Measurements from ENCODE around the gene SLIT3. TPM values are rescaled to one million over a fixed set of nuclear protein-coding genes. Genes with fewer than 3 reads are reported as not detected.
"Not testable (repeated sequence)": the region's sequence is repeated elsewhere in the genome, so short reads cannot be mapped to it uniquely, and the experiment has no call there.

SLIT3 gene
- total and polyA plus RNA-seq, 10 of the 15 experiments (the other 5 are each of a cell fraction or from before 2014, with no cell fraction given), result 0.05 TPM; not detected in 9

- TF ChIP-seq EZH2 (IDR thresholded peaks at IDR 0.05; ENCODE audit: borderline replicate concordance, control insufficient read depth, low read depth, low read length), result no peak
- TF ChIP-seq, protein P1, sequence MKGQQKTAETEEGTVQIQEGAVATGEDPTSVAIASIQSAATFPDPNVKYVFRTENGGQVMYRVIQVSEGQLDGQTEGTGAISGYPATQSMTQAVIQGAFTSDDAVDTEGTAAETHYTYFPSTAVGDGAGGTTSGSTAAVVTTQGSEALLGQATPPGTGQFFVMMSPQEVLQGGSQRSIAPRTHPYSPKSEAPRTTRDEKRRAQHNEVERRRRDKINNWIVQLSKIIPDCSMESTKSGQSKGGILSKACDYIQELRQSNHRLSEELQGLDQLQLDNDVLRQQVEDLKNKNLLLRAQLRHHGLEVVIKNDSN (IDR thresholded peaks at IDR 0.05; ENCODE audit: borderline replicate concordance, extremely low read length, insufficient read depth, low read depth, low read length), result no peak
- TF ChIP-seq TCF7 (IDR thresholded peaks at IDR 0.05; ENCODE audit: borderline replicate concordance), result no peak
These were observed 654.6 kb downstream of the SLIT3 start (continued) for GRCh38 chr5:168646335-168646734.

- ChIA-PET RAD21 (ENCODE audit: unreplicated experiment) (no interaction called here), CTCF (no interaction called here), POLR2A (no interaction called here), SMC1A (ENCODE audit: uncharacterized antibody, unreplicated experiment) (no interaction called here)
- ATAC-seq (no peak), FAIRE-seq (no peak), DNase-seq (ENCODE audit: low read depth, low spot score) (no peak)
- H3K27me3 ChIP-seq (replicated peaks in 1 of 2; ENCODE audit: control insufficient read depth in 2 of 2, insufficient read depth in 2 of 2, low read length in 1 of 2), result no peaks in the 10 kb centered on the region
- H3K4me2 ChIP-seq (ENCODE audit: control insufficient read depth, insufficient read depth), result no peak overlapping the region
- WGBS (ENCODE audit: insufficient coverage, insufficient replicate concordance, low lambda C conversion rate, missing lambda C conversion rate), result 86% methylated on average over 3 of the region's 3 CpGs
- no TSS peak for BruUV-seq (replicated peaks)
- H3K4me3 ChIP-seq, result no peak overlapping the region
- H3K79me2 ChIP-seq (ENCODE audit: control insufficient read depth, insufficient read depth, low read length), result no peaks in the 10 kb centered on the region
- no peaks in the 10 kb centered on the region for H3K36me3 ChIP-seq (ENCODE audit: control insufficient read depth in 2 of 2, insufficient read depth in 2 of 2, low read length in 1 of 2)
- TF ChIP-seq ZNF24 (IDR thresholded peaks at IDR 0.05), result no peak
- no peak for TF ChIP-seq ZNF622 (IDR thresholded peaks at IDR 0.05)
- no peaks in the 10 kb centered on the region for H3K4me1 ChIP-seq (ENCODE audit: control insufficient read depth, insufficient read depth, low read length)
- no peaks in the 10 kb centered on the region for H3K9me3 ChIP-seq (replicated peaks; ENCODE audit: control insufficient read depth, insufficient read depth, low read length)
- intact Hi-C loops (cut with micrococcal nuclease; ENCODE audit: unreplicated experiment), result no loop called here
- no peak overlapping the region for H2AFZ ChIP-seq (ENCODE audit: control insufficient read depth, low read depth, low read length)
- H3K27ac ChIP-seq (ENCODE audit: control insufficient read depth, insufficient read depth), result no peak overlapping the region
- in situ Hi-C loops (cut with MboI), result no loop called here
- no peaks in the 10 kb centered on the region for H4K20me1 ChIP-seq (ENCODE audit: control insufficient read depth, insufficient read depth)
- H3K9ac ChIP-seq (ENCODE audit: control insufficient read depth, insufficient read depth, low read length), result no peak overlapping the region
These were observed 655.7 kb downstream of the SLIT3 start for GRCh38 chr5:168645195-168645594.

DNA sequence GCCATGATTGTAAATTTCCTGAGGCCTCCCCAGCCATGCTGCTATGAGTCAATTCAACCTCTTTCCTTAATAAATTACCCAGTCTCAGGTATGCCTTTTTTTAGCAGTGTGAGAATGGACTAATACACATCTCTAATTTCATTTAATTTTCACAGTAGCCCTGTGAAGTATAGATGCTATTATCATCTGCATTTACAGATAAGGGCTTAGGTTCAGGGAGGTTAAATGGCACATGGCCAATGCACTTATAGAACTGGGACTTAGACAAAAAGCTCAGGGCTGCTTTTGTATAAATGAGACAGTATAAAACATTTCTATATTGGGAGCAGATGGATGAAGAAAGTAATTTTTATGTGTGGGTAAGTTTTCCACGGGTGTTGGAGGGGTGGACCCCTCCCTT, 658.9 kb downstream of the SLIT3 start:
- Histone ChIP-seq H3K27ac (ENCODE audit: control insufficient read depth, insufficient read depth) (no peak overlapping the region), H2AFZ (ENCODE audit: control insufficient read depth, low read depth, low read length) (no peak overlapping the region), H3K9me3 (replicated peaks; ENCODE audit: control insufficient read depth, insufficient read depth, low read length) (no peaks in the 10 kb centered on the region), H3K4me3 (no peak overlapping the region), H3K4me1 (ENCODE audit: control insufficient read depth, insufficient read depth, low read length) (no peaks in the 10 kb centered on the region), H3K4me2 (ENCODE audit: control insufficient read depth, insufficient read depth) (no peak overlapping the region), H3K9ac (ENCODE audit: control insufficient read depth, insufficient read depth, low read length) (no peak overlapping the region), H3K36me3 (ENCODE audit: control insufficient read depth in 2 of 2, insufficient read depth in 2 of 2, low read length in 1 of 2) (no peaks in the 10 kb centered on the region), H4K20me1 (ENCODE audit: control insufficient read depth, insufficient read depth) (no peaks in the 10 kb centered on the region), H3K27me3 (replicated peaks in 1 of 2; ENCODE audit: control insufficient read depth in 2 of 2, insufficient read depth in 2 of 2, low read length in 1 of 2) (no peaks in the 10 kb centered on the region), H3K79me2 (ENCODE audit: control insufficient read depth, insufficient read depth, low read length) (no peaks in the 10 kb centered on the region)
- no peak for DNase-seq (ENCODE audit: low read depth, low spot score)
- BruUV-seq (replicated peaks), result no TSS peak
- ChIA-PET CTCF (no interaction called here), POLR2A (no interaction called here), SMC1A (ENCODE audit: uncharacterized antibody, unreplicated experiment) (no interaction called here), RAD21 (ENCODE audit: unreplicated experiment) (no interaction called here)
- FAIRE-seq, result no peak
- WGBS (ENCODE audit: insufficient coverage, insufficient replicate concordance, low lambda C conversion rate, missing lambda C conversion rate), result 21% methylated on average over 1 of the region's 1 CpG
- no peak for ATAC-seq
- intact Hi-C loops (cut with micrococcal nuclease; ENCODE audit: unreplicated experiment), result no loop called here
- in situ Hi-C loops (cut with MboI), result no loop called here
- no peak for TF ChIP-seq EGR1 (IDR thresholded peaks at IDR 0.05; ENCODE audit: borderline replicate concordance in 1 of 2, low read depth in 2 of 2, low read length in 2 of 2)

DNA sequence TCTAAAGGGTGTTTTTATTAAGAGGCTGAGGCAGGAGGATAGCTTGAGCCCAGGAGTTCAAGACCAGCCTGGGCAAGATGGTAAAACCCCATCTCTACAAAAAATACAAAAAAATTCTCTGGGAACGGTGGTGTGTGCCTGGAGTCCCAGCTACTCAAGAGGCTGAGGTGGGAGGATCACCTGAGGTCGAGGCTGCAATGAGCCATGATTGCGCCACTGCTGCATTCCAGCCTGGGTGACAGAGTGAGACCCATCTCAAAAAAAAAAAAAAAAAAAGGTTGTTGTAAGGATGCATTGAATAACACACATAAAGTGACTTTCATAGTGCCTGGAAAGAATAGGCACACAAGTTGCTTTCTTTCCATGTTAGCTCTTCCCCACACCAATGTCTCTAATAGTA, 662.1 kb downstream of the SLIT3 start:
- BruUV-seq (replicated peaks); intact Hi-C loops (cut with micrococcal nuclease; ENCODE audit: unreplicated experiment): not testable (repeated sequence)
- 48% methylated on average over 3 of the region's 3 CpGs for WGBS (ENCODE audit: insufficient coverage, insufficient replicate concordance, low lambda C conversion rate, missing lambda C conversion rate)

More for the DNA sequence above, 662.1 kb downstream of the SLIT3 start:
- H3K27me3 ChIP-seq (replicated peaks in 1 of 2; ENCODE audit: control insufficient read depth in 2 of 2, insufficient read depth in 2 of 2, low read length in 1 of 2); DNase-seq (ENCODE audit: low read depth, low spot score); RAD21 ChIA-PET (ENCODE audit: unreplicated experiment); H4K20me1 ChIP-seq (ENCODE audit: control insufficient read depth, insufficient read depth); CTCF ChIA-PET; in situ Hi-C loops (cut with MboI); POLR2A ChIA-PET; ATAC-seq; H2AFZ ChIP-seq (ENCODE audit: control insufficient read depth, low read depth, low read length); H3K79me2 ChIP-seq (ENCODE audit: control insufficient read depth, insufficient read depth, low read length); H3K9me3 ChIP-seq (replicated peaks; ENCODE audit: control insufficient read depth, insufficient read depth, low read length); H3K27ac ChIP-seq (ENCODE audit: control insufficient read depth, insufficient read depth); H3K4me3 ChIP-seq; H3K4me2 ChIP-seq (ENCODE audit: control insufficient read depth, insufficient read depth); H3K4me1 ChIP-seq (ENCODE audit: control insufficient read depth, insufficient read depth, low read length); H3K36me3 ChIP-seq (ENCODE audit: control insufficient read depth in 2 of 2, insufficient read depth in 2 of 2, low read length in 1 of 2); FAIRE-seq; H3K9ac ChIP-seq (ENCODE audit: control insufficient read depth, insufficient read depth, low read length): not testable (repeated sequence)
- SMC1A ChIA-PET (ENCODE audit: uncharacterized antibody, unreplicated experiment), result interaction anchor here (0.6 kb wide), 1 partner anchor 378 kb away, joined by 3 read pairs; no protein-coding TSS in a partner anchor
